NCI-H1436 treated with DMSO at 0.1 percent for 48 hours (cell line): ENCODE results near the gene GBF1.

ENCODE experiments used
- DNase-seq: peaks from one replicate; lab custom pipeline; 2025; lab: John Stamatoyannopoulos, UW

Gene GBF1

GRCh38 chr10:102397222-102398171 is 152.2 kb downstream of the GBF1 start:
- no peak for DNase-seq

GRCh38 chr10:102398172-102399020 is 153.1 kb downstream of the GBF1 start:
- DNase-seq: no peak

- peak; percentile 15 for DNase-seq
These were observed 154.1 kb downstream of the GBF1 start for GRCh38 chr10:102399217-102400021.

GRCh38 chr10:102400076-102400475 is 154.7 kb downstream of the GBF1 start:
- DNase-seq: no peak

GRCh38 chr10:102400598-102401341 is 155.4 kb downstream of the GBF1 start:
- DNase-seq: no peak

GRCh38 chr10:102401342-102401654 is 156.0 kb downstream of the GBF1 start:
- no peak for DNase-seq

GRCh38 chr10:102401735-102402511 is 156.6 kb downstream of the GBF1 start:
- no peak for DNase-seq

- no peak for DNase-seq
These were observed 157.2 kb downstream of the GBF1 start for GRCh38 chr10:102402512-102402896.

- no peak for DNase-seq
These were observed 157.8 kb downstream of the GBF1 start for GRCh38 chr10:102403115-102403514.

- no peak for DNase-seq
These were observed 159.2 kb downstream of the GBF1 start for GRCh38 chr10:102404361-102405107.

GRCh38 chr10:102405108-102405571 is 159.8 kb downstream of the GBF1 start:
- no peak for DNase-seq

GRCh38 chr10:102405632-102406031 is 160.3 kb downstream of the GBF1 start:
- no peak for DNase-seq

GRCh38 chr10:102406815-102407214 is 161.5 kb downstream of the GBF1 start:
- no peak for DNase-seq

- DNase-seq: no peak
These were observed 162.2 kb downstream of the GBF1 start for GRCh38 chr10:102407425-102408130.

GRCh38 chr10:102408131-102408727 is 162.9 kb downstream of the GBF1 start:
- no peak for DNase-seq

- no peak for DNase-seq
These were observed 163.6 kb downstream of the GBF1 start for GRCh38 chr10:102408728-102409603.

- no peak for DNase-seq
These were observed 164.5 kb downstream of the GBF1 start for GRCh38 chr10:102409604-102410428.
